Muscle of back (tissue), 11 donors: Measurements from ENCODE around the gene LMCD1. TPM values are rescaled to one million over a fixed set of nuclear protein-coding genes. Genes with fewer than 3 reads are reported as not detected.

Experiments
- DNase-seq, 3 donors: peaks; one replicate each; pipeline versions ENCODE4 v3.0.0 to v3.0.0-alpha.2; 2013
- polyA plus RNA-seq, 10 donors: library from polyadenylated mRNA; unstranded; fragments of 120-200 nt; gene quantifications; one replicate each; pipeline ENCODE4 v1.2.1, GENCODE V29; 2013; ENCODE audit not compliant: insufficient read length in 10 of 10

The LMCD1 gene
- polyA plus RNA-seq, 10 donors, result 106 to 341 (median 192) TPM

DNA sequence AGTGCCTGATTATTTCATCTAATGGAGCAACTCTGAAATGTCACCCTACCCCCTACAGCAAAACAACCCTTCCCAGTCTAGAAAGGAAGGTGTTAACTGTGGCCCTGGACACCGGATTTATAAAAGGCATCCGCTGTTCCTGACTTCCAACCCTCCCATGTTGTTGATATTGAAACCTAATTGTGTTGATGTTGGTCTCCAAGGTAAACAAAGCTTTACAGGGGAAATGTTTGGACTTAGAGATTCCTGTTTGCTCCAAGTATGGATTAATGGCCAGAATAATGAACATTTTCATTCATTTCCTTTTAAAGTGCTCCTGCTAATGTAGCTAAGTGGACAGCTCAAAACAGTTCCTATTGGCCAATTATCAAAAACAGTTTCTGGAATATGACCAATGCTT, 19.4 kb upstream of the LMCD1 start:
- peak in 1 of 3 donors; percentile 62 for DNase-seq

DNA sequence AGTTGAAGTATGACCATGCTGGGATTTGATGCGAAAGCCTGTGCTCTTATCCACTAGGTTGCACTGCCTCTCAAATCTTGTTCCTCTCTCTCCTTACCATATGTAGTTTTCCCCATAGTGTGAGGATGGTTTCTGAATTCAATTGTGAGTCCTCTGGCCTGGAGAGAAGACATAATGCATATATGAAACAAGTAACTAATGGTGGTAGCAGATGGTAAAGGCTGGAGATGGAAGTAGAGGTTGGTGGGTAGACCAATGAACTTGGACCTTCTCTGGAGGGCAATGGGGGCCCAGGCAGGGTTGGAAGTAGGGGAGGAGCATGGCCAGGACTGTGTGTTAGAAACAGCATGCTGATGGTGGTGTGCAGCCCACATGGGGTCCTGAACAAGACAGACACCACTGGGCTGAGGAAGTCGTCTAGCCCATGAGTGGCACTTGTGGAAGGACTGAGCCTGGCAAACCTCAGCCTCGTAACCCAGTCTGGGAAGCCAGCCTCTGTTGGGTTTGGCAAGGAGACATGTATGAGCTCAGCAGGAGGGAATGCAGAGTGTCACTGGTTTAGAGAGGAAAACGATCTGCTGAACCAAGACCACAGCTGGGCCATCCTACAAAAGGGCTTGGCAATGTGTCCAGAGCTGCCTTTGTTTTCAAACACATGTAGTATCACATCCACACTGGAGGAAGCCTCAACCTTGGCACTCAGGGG, 18.5 kb upstream of the LMCD1 start:
- peak; percentile 81 to 93 (median 87) for DNase-seq

DNA sequence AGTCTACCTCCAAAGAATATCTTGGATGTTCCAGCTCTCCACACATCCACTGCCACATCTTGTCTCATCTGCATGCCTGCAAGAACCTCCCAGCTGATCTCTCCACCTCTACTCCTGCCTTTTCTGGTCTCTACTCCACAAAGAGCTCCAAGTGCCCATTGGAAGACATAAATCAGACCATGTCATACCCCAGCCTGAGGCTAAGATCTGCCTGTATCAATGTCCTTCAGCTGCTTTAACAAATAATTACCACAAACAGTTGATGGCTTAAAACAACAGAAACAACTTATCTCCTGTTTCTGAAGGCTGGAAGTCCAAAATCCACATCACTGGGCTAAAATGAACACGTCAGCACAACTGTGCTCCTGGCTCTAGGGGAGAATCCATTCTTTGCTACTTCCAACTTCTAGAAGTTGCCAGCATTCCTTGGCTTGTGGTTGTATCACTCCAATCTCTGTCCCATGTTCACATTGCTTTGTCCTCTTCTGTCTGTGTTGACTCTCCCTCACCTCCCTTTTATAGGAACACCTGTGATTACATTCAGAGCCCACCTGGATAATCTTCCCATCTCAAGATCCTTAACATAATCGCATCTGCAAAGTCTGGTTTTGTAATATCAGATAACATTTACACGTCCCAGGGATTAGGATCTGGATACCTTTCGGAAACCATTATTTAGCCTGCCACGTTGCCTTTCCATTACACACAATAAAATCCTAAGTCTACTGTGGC, 17.0 kb upstream of the LMCD1 start:
- DNase-seq, result no peak

DNA sequence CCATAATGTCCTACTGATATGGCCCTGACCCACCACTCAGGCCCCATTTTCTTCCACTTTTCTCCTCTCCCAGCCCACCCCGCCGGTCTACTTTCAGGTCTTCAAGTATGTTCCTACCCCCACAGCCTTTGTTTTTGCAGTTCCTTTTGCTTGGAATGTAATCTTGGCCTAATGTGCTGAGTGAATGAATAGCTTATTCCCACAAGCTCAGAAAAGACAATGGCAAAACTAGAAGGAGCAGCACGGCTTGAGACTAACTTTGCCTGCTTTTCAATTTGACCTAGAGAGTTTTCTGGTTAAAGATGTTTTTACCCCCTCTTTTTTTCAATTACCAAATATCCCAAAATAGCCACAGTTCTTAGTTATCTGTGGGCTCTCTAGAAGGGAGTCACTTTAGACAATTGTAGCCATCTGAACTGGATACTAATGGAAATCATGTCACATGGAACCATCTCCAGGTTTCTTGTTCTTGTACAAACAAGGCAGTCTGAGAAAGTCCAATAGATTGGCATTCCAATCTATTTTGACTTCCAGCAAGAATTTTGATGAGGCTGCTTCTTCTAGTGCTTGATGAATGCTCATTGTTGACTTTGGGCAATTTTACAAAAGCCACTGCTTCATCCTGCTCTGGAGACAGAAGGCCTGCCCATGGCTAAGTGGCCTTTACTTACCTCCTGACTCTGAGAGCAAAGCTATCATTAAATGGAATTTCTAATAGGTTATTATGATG, 16.3 kb upstream of the LMCD1 start:
- DNase-seq, result no peak

DNA sequence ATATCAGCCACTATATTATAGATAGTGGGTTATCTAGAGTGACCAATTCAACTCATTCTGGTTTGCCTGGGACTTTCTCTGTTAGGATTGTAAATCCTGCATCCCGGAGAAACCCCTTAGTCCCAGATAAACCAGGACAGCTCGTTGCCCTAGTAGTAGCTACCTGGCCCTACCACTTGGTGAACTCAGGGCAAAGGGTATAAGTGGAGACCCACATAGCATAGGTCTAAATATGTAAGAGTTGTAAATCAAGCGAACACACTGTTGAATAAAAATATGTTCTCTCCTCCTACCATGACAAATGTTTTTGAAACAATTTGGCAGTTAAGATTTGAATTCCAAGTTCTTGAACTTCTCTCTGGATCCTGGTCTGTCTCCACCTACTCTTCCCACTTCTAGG, 15.7 kb upstream of the LMCD1 start:
- DNase-seq, result no peak

DNA sequence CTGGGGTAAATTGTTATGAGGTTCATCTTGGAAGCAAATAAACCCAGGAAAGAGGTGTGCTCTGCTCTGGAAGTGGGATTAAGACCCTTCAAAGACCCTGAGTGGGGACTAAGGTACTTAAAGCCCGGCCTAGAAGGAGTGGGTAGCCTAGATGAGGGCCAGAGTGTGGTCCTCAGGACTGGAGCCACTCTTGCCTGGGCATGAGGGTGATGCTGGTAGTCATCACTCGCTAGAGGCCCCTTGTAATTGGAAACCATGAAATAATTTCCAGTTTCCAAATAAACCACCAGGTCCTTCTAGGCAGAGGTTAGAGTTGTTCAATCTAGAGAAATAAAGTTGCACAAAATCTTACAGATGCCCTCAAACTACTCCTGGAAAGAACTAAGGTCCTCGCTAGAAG, 15.2 kb upstream of the LMCD1 start:
- no peak for DNase-seq

DNA sequence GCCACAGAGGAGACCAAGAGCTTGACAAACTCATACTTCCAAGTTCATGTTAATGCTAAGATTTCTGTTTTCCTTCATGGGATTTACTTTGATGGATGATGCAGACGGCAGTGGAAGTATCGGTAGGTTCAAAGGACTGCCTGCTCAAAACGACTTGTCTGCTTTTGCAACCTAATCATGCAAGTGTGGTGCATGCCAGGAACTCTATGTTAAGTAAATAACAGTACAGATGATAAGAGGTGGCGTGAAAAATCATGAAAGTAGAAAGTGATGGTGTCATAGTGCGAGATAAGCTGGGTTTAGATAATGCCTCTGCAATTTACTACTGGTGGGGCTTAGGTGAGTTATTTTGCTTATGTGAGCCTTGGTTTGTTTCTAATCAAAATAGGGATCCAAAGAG, 14.7 kb upstream of the LMCD1 start:
- no peak for DNase-seq

DNA sequence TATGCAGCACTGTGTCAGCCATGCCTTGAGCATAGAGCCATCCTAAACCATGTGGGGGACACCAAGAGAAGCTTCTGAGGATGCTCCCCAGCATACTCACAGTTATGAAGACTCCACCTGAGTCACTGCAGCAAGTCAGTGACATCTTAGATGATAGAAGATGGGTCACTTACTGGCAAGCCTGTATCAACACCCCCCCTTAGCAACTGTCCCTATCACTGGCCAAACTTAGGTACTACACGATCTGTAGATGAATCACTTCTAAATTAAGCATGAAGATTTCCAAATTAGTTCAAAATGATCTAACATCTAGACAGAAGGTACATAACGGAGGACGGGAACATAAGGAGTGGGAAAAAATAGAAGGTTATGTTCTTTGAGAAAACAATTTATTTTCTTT, 13.2 kb upstream of the LMCD1 start:
- DNase-seq, result no peak

DNA sequence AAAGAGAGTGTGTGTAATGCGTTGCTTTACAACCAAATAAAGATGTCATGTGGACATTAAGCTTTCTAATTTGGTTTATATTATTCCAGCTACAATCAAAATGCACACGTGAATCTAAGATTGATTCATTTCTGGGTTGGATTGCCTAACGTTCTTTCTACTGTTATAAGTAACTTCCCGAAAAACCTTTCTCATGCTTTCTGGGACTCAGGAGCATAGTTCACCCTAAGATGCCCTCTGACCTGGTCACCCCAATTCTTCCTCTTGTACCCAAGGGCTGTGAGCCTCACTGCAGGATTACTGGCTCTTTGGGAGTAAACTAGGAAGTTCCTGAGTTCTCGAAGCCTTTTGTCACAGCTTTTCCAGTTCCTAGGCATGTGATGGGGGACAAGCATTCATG, 12.7 kb upstream of the LMCD1 start:
- DNase-seq, result no peak

DNA sequence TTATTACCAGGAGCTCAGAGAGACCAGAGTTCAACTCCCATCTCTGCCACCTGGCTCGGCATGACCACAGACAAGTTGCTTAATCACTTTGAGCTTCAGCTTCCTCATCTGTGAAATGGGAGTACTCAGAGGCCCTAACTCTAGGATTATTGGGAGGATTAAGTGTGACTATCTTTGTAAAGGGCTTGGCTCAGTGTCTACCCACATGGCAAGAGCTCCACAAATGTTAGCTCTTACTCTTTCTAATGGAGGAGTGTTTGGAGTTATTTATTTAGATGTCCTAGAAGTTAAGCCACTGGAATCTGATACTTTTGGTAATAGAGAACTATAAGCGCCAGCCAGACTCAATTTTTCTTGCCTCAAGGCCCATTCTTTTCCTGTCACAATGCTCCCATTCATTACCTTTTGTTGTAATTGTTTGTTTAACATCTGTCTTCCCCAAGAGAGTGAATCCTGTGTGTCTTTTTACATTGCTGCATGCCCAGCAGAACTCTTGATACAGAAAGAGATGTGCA, 12.3 kb upstream of the LMCD1 start:
- peak in 1 of 3 donors; percentile 22 for DNase-seq

DNA sequence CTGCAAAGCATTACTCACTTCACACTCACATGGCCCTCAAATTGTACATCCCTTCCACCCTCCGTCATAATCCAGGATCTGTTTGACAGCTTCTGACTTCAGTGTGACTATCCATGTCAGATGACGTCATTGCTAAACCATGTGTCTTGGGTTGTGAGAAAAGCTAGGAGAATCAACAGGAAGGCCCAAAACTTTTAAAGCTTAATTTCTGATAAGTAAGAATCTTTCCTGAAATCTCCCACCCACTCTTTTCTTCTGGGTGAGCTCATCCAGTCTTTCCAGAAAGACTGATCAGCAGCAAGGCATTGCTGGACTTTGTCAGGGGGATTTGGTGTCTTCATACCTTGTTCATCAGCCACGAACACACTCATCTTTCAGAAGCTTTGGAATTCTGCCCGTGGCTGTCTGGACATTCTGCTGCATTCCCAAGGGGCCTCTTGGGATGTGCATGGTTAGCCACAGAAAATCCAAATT, 11.5 kb upstream of the LMCD1 start:
- peak in 2 of 3 donors; percentile 54 to 99 for DNase-seq

DNA sequence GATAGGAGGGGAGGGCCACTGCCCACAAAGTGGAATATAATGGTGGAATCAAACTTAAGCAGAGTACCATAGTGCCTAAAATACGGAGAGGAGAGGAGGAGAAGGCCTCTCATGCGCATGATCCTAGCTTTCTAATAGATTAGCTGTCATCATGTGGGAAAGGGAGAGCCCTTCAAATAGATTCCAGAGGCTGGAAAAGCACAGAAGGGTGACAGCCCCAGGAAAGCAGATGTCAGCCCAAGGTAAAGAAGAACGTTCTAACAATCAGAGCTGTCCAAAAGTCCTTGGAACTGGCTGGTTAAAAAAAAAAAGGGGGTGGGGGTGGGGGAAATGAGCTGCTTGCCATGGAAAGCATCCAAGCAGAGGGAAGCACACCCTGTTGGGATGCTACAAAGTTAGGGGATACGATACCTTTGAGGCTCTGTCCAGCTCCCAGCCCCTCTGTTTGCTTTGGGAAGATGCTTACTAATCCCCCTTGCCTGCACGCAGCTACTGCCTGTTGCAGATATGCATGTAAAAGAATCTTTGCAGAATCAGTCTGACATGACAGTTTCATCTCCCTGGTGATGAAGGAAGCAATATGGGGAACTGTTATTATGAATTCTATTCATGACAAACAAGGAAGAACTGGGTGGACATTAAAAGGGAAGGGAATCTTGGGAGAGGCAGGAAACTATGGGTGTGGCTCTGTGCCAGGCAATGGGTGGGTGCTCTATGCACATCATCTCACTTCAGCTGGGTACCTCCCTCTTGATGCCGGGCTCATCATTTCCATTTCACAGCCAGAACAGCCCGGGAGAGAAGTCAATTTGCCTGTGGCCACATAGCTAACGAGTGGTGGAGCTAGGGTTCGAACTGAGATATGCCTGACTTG, 10.1 kb upstream of the LMCD1 start:
- DNase-seq, result peak in 1 of 3 donors; percentile 51

DNA sequence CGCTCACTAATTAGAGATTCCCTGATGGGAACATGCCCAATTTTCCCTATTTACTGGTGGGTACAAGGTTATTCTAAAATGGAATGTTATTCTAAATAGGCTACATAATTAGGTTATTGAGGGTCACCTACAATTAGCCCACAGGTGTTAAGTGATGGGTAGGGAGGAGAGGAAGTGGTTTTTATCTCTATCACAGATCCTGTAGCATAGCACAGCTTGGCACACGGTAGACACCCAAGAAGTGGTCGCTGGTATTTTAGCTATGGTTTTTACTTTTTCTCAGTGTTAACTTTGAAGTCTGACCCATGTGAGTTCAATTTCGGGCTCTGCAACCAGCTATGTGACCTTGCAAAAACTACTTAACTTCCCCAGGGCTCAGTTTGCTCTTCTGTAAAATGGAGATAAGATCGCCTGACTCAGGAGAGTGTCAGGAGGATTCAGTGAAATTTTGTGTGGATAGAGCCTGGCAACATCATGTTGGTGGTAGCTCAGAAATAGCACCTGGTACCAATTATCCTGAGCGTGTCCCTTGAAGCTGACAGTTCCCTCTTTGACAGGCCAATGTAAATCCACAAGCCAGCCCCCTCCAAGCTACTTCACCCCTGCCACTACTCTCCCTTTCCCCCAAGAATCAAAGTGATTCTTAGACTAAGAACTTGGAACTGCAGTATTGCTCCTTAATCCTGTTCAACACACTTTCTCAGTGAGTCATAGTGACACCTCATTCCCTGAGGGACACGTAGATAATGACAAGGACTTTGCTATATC, 8.7 kb upstream of the LMCD1 start:
- no peak for DNase-seq

DNA sequence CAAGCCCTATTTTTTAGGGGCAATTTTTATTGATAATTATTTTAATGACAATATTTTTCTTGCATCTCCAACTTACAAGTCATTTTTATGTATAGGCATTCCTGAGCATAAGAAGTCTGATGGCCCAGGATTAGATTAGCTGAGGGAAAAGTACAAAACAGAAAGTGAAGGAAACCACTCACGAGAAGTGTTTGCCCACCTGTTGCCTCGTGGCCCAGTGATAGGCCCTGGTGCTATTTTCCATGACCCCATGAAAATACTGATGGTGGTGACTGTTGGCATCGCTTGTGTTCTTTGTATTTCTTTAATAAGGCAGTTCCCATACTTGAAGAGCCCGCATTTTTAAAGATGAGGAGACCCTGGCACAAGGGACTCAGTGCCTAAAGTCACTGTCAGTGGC, 7.9 kb upstream of the LMCD1 start:
- no peak for DNase-seq

DNA sequence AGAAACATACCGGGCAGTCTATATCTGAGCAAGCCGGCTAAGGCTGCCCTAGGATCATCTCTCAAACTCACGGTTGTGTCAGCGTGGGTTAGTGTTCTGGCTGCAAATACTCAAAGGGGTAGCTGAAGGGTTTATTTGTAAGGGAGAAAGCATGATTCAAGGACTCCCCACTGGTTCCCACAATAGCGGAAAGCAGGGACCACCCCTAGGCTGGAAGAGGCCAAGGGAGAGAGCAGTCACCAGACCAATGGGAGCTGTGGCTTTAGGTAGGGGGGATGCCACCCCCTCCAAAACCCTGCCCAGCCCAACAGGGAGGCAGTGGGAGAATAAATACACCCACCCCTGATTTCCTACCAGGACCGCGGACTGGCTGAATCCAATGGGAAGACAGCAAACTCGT, 7.3 kb upstream of the LMCD1 start:
- DNase-seq, result no peak

DNA sequence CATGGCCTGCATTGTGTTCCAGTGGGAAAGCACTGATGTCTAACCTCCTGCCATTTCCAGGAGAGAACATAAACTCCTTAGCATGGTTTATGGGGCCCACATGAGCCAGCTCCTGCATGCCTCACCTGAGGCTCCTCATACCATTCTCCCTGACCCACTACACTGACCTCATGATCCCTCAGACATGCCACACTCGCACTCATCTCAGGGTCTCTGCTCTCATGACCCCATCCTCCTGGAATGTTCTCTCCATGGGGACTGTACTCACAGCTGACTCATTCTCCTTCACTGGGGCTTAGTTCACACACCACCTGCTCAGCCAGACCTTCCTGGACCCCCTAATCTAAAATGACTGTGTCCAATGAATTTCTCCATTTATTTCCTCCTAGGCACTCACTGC, 4.0 kb upstream of the LMCD1 start:
- no peak for DNase-seq

DNA sequence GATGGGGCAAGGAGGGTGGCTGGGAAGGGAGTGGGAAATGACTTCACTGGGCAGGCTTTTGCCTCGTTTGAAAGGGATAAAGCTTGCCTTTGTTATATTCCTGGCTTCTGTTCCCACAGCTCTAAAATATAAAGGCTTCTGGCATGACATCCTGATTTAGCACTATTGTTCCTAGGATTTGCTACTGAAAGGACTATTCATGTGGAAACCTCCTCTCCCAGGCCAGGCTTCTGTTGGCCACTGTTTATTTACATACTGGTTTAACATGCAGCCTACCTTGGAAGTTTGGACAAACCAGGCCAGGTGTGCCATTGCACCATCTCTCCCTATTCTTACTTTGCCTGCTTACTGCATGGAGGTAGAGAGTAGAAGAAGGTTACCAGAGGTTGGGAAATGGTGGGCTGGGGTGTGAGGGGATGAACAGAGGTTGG, 2.4 kb upstream of the LMCD1 start:
- peak in 1 of 3 donors; percentile 41 for DNase-seq

DNA sequence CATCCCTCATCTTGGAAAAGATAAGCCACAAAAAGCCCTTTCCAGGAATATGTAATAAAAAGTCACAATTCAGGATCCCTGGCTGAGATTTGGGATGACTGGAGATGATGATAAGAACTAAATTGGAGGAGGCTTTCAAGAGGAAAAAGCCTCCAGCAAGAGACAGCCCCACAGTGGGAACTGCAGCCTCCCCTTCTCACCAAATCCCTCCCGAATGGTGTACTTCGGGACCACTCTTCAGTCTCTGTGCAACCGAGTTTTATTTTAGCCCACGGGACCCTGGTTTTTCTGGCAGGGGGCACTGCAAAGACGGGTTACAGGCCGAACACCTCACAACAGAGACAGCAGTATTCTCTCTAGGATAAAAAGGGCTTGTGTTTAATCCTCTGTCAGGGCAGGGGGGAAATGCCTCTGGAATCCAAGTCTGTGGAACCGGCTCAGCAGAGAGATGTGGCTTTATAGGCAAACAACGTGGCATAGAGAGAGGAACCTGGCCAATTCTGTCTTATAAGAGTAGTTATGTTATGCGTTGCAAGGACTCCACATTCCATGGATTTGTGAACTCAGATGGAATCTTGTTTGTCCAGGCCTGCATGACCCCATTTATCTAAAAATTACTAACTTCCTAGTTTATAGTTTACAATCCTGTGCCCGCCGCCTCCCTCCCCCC, 1.2 kb upstream of the LMCD1 start:
- DNase-seq, result peak in 1 of 3 donors; percentile 70

DNA sequence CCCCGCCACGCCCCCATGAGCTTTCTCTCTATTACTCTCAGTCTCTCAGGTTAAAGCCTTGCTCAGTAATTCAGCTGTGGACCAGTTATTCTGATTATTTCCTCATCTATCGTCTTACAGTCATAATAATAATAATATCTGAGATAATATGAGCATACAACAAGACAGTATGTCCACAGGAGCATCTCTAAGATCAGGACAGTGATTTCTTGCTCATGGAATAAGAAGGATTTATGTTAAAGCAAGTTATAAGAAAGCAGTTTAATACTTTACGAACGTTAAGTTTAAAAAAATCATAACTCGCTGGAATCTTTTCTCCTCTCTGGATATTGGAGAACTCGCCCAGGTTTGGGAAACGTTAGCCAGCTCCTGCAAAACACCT, 643 bp upstream of the LMCD1 start:
- no peak for DNase-seq

DNA sequence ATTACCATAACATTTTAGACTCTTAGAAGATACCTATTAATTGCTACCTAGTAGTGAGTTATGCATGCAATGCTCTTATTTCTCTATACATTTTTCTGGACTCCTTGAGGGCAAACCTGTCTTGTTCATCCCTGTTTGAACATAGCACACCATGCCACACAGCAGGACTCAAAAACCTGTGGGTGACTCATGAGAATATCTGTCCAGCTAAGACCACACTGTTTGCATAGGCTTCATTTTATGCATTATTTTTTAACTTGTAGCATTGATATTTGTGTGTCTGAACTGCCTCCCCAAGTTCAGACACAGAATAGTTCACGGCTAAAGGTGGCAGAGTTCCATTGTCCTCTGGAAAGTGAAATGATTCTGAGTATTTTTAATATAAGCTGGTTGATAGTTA, 1.8 kb downstream of the LMCD1 start:
- peak in 1 of 3 donors; percentile 38 for DNase-seq
